DMS114 treated with DMSO at 0.1 percent for 48 hours (cell line): ENCODE data around the gene TMEM161B.
"Not testable (repeated sequence)": the region's sequence is repeated elsewhere in the genome, so short reads cannot be mapped to it uniquely, and the experiment has no call there.

Experiments used
- DNase-seq: peaks from one replicate; lab custom pipeline; 2025; ENCODE audit not compliant: unreplicated experiment; lab: John Stamatoyannopoulos, UW

The TMEM161B gene

GRCh38 chr5:88268385-88269184 lies at the start of gene TMEM161B:
TMEM161B (minus strand) TSS chr5:88268845; CDS start chr5:88268723, 122 bp downstream.
- peak; percentile 90 for DNase-seq

GRCh38 chr5:88304356-88304755 lies 35.7 kb upstream of the TMEM161B start:
- DNase-seq = no peak

GRCh38 chr5:88298425-88298824 lies 29.8 kb upstream of the TMEM161B start:
- no peak for DNase-seq

GRCh38 chr5:88290801-88291200 lies 22.2 kb upstream of the TMEM161B start:
- DNase-seq = no peak

- DNase-seq = no peak
Measured at GRCh38 chr5:88288528-88289197, 20.0 kb upstream of the TMEM161B start.

- DNase-seq = no peak
Measured at GRCh38 chr5:88287846-88288527, 19.3 kb upstream of the TMEM161B start.

GRCh38 chr5:88287302-88287701 lies 18.7 kb upstream of the TMEM161B start:
- no peak for DNase-seq

- DNase-seq = no peak
Measured at GRCh38 chr5:88283690-88284089, 15.0 kb upstream of the TMEM161B start.

- DNase-seq = no peak
Measured at GRCh38 chr5:88281322-88281721, 12.7 kb upstream of the TMEM161B start.

GRCh38 chr5:88279584-88279983 lies 10.9 kb upstream of the TMEM161B start:
- no peak for DNase-seq

GRCh38 chr5:88276378-88276777 lies 7.7 kb upstream of the TMEM161B start:
- DNase-seq = no peak

- no peak for DNase-seq
Measured at GRCh38 chr5:88275581-88275980, 6.9 kb upstream of the TMEM161B start.

GRCh38 chr5:88269222-88269771 lies 652 bp upstream of the TMEM161B start:
- DNase-seq = peak; percentile 5

GRCh38 chr5:88264565-88264964 lies 4.1 kb downstream of the TMEM161B start:
- not testable (repeated sequence) for DNase-seq

- no peak for DNase-seq
Measured at GRCh38 chr5:88263349-88263748, 5.3 kb downstream of the TMEM161B start.

- DNase-seq = no peak
Measured at GRCh38 chr5:88262116-88262515, 6.5 kb downstream of the TMEM161B start.

GRCh38 chr5:88258636-88259035 lies 10.0 kb downstream of the TMEM161B start:
- DNase-seq = no peak

- DNase-seq = no peak
Measured at GRCh38 chr5:88256872-88257271, 11.8 kb downstream of the TMEM161B start.

GRCh38 chr5:88256037-88256436 lies 12.6 kb downstream of the TMEM161B start:
- DNase-seq = no peak

- no peak for DNase-seq
Measured at GRCh38 chr5:88254320-88254719, 14.3 kb downstream of the TMEM161B start.

- no peak for DNase-seq
Measured at GRCh38 chr5:88251048-88251711, 17.5 kb downstream of the TMEM161B start.
